A549 (cell line): Measurements from ENCODE around the gene MBD1. TPM values are rescaled to one million over a fixed set of nuclear protein-coding genes. Genes with fewer than 3 reads are reported as not detected.

Source experiments
- ATAC-seq, 2 experiments: fragments of 200-7000 bp in 1 of 2; fragments of >200 bp in 1 of 2; cut with Nextera tagmentation in 1 of 2; cut with Tn5 transposase in 1 of 2; 3 replicates each; pipeline versions ENCODE4 v1.8.0 to v1.9.1; 2018 to 2020; ENCODE audit warnings: mild to moderate bottlenecking in 1 of 2, moderate library complexity in 1 of 2
- CTCF ChIA-PET: fragments of 300-600 bp; sonication (Branson Sonifier 250); formaldehyde crosslinking; extraction: SDS; loops from one replicate; lab custom pipeline; 2021; ENCODE audit warnings: antibody characterized with exemption, inconsistent platforms; lab: Yijun Ruan, JAX
- POLR2A ChIA-PET: fragments of 350-600 bp; formaldehyde crosslinking; extraction: SDS; loops from one replicate; lab custom pipeline; 2021; ENCODE audit warnings: antibody characterized with exemption, inconsistent platforms; lab: Yijun Ruan, JAX
- DNase-seq, 2 experiments: peaks; one replicate each; pipeline versions ENCODE4 v3.0.0 to v3.0.0-alpha.2; 2011 to 2016; ENCODE audit warnings: low read depth in 1 of 2, low spot score in 1 of 2
- FAIRE-seq: peaks from 2 replicates; lab custom pipeline; 2011; peaks lifted over from hg19 to GRCh38; lab: Jason Lieb, UNC
- H3K27ac ChIP-seq, 2 experiments: fragments of >200 bp; sonication (Bioruptor Twin); formaldehyde crosslinking; 3 replicates each; pipeline ENCODE4 v1.5.1; 2016 to 2017
- H3K4me1 ChIP-seq: fragments of >200 bp; sonication (Bioruptor Twin); formaldehyde crosslinking; 3 replicates; pipeline ENCODE4 v1.6.1; 2016
- H3K4me2 ChIP-seq: fragments of >200 bp; sonication (Bioruptor Twin); formaldehyde crosslinking; 3 replicates; pipeline ENCODE4 v1.6.1; 2016
- H3K4me3 ChIP-seq: fragments of >200 bp; sonication (Bioruptor Twin); formaldehyde crosslinking; 3 replicates; pipeline ENCODE4 v1.5.1; 2016
- H3K9me3 ChIP-seq: fragments of >200 bp; sonication (Bioruptor Twin); formaldehyde crosslinking; 3 replicates; pipeline ENCODE4 v1.6.1; 2016
- ATOH8 ChIP-seq: fragments of 250-450 bp; sonication (Bioruptor Pico); IDR thresholded peaks from 2 replicates; pipeline ENCODE4 v1.5.0; 2020; ENCODE audit warnings: low read depth, mild to moderate bottlenecking, moderate library complexity
- BHLHE40 ChIP-seq: IDR thresholded peaks from 2 replicates; pipeline ENCODE4 v1.6.1; 2012; ENCODE audit warnings: low read depth, low read length, inconsistent platforms
- CBX2 ChIP-seq: fragments of 200-600 bp; sonication (generic); IDR thresholded peaks from 2 replicates; pipeline ENCODE4 v1.6.1; 2016; ENCODE audit warnings: low read depth, mild to moderate bottlenecking, borderline replicate concordance
- CBX8 ChIP-seq: fragments of 200-600 bp; sonication (generic); IDR thresholded peaks from 2 replicates; pipeline ENCODE4 v1.6.1; 2016
- CHD4 ChIP-seq: fragments of 200-600 bp; sonication (generic); IDR thresholded peaks from 2 replicates; pipeline ENCODE4 v1.6.1; 2016; ENCODE audit warnings: antibody characterized with exemption, mild to moderate bottlenecking, borderline replicate concordance
- CTCF ChIP-seq: fragments of >200 bp; sonication (Bioruptor Twin); formaldehyde crosslinking; IDR thresholded peaks from 3 replicates; pipeline ENCODE4 v1.5.1; 2016
- EP300 ChIP-seq, 2 experiments: fragments of >200 bp; sonication (Bioruptor Twin); formaldehyde crosslinking; IDR thresholded peaks; 2 replicates in 1 of 2; 3 replicates in 1 of 2; pipeline ENCODE4 v1.6.1; 2016 to 2017
- ESRRA ChIP-seq: fragments of 150-350 bp; IDR thresholded peaks from 2 replicates; pipeline ENCODE4 v1.6.1; 2014; ENCODE audit warnings: mild to moderate bottlenecking, low read length, borderline replicate concordance
- HES2 ChIP-seq: fragments of >200 bp; sonication (Bioruptor Twin); formaldehyde crosslinking; IDR thresholded peaks from 2 replicates; pipeline ENCODE4 v1.6.1; 2016
- HMGXB4 ChIP-seq: fragments of 250-450 bp; sonication (Bioruptor Pico); IDR thresholded peaks from 2 replicates; pipeline ENCODE4 v1.5.0; 2021; ENCODE audit warnings: mild to moderate bottlenecking, moderate library complexity, borderline replicate concordance
- HOXA7 ChIP-seq: fragments of 250-450 bp; sonication (Bioruptor Pico); IDR thresholded peaks from 2 replicates; pipeline ENCODE4 v1.5.0; 2020; ENCODE audit warnings: mild to moderate bottlenecking, moderate library complexity
- HOXB5 ChIP-seq: fragments of 250-450 bp; sonication (Bioruptor Pico); IDR thresholded peaks from 2 replicates; pipeline ENCODE4 v1.5.0; 2020; ENCODE audit warnings: mild to moderate bottlenecking, moderate library complexity
- JUNB ChIP-seq: fragments of >200 bp; sonication (Bioruptor Twin); formaldehyde crosslinking; IDR thresholded peaks from 2 replicates; pipeline ENCODE4 v1.6.1; 2016
- MYC ChIP-seq: IDR thresholded peaks from 2 replicates; pipeline ENCODE4 v1.6.1; 2012; ENCODE audit warnings: mild to moderate bottlenecking, inconsistent platforms, low read length, improper control_type of control experiment, borderline replicate concordance
- RAD21 ChIP-seq, 2 experiments: fragments of >200 bp in 1 of 2; sonication (Bioruptor Twin) in 1 of 2; formaldehyde crosslinking in 1 of 2; IDR thresholded peaks in 1 of 2; conservative IDR thresholded peaks in 1 of 2; 2 replicates in 1 of 2; 3 replicates in 1 of 2; pipeline ENCODE4 v1.6.1; 2012 to 2018; ENCODE audit warnings: inconsistent platforms in 1 of 2
- REST ChIP-seq: fragments of 200-600 bp; sonication (generic); IDR thresholded peaks from 2 replicates; pipeline ENCODE4 v1.6.1; 2016; ENCODE audit warnings: antibody characterized with exemption, mild to moderate bottlenecking, moderate library complexity
- RFX5 ChIP-seq: fragments of 450-650 bp; IDR thresholded peaks from 2 replicates; pipeline ENCODE4 v1.7.1; 2014; ENCODE audit warnings: antibody characterized with exemption, mild to moderate bottlenecking, moderate library complexity
- RNF2 ChIP-seq: fragments of 200-600 bp; sonication (generic); IDR thresholded peaks from 2 replicates; pipeline ENCODE4 v1.6.1; 2016; ENCODE audit warnings: low read depth, mild to moderate bottlenecking, antibody characterized with exemption, moderate library complexity, borderline replicate concordance
- TFCP2L1 ChIP-seq: fragments of 250-450 bp; sonication (Bioruptor Pico); IDR thresholded peaks from 2 replicates; pipeline ENCODE4 v1.5.0; 2021; ENCODE audit warnings: mild to moderate bottlenecking
- ZFP36 ChIP-seq: fragments of 450-650 bp; IDR thresholded peaks from 2 replicates; pipeline ENCODE4 v1.6.1; 2014; ENCODE audit warnings: borderline replicate concordance; ENCODE audit not compliant: partially characterized antibody
- WGBS: methylation state at CpG from one replicate; pipeline ENCODE4 v1.1.6; 2017; ENCODE audit errors: missing lambda C conversion rate; 5-methylcytosine and 5-hydroxymethylcytosine counted together
- polyA plus RNA-seq, 4 experiments: library from polyadenylated mRNA; depleted of rRNA in 3 of 4; stranded (reverse); fragments of >200 nt; fragmentation: RNase III in 1 of 4; extraction: RNeasy Plus Mini Kit Qiagen cat#74134 plus additional on column Dnase treatment in 1 of 4; gene quantifications; 2 replicates in 3 of 4; 3 replicates in 1 of 4; pipeline ENCODE4 v1.2.3, GENCODE V29; 2011 to 2017

MBD1 gene
- polyA plus RNA-seq, 2 of the 4 experiments (the other 2 are of a cell fraction) = 27.9 to 28.6 TPM

- POLR2A ChIA-PET = no interaction called here
- TF ChIP-seq HOXA7 (no peak), ATOH8 (CRISPR knock-in tag) (no peak), ZFP36 (no peak), CBX8 (no peak), CBX2 (no peak), TFCP2L1 (CRISPR knock-in tag) (no peak), MYC (no peak)
- TF ChIP-seq, all 56 proteins: peak for 0
- CTCF ChIA-PET = no interaction called here
- ATAC-seq = no peak
- DNase-seq = no peak
- H3K4me1 ChIP-seq = peaks cover 9% of the 10 kb centered on the region; the same call in 2 of the 3 replicates
- H3K27ac ChIP-seq = no peak overlapping the region
- H3K4me3 ChIP-seq = no peak overlapping the region
- WGBS = 53% methylated on average over 2 of the region's 2 CpGs
- no peak overlapping the region for H3K4me2 ChIP-seq
- H3K9me3 ChIP-seq = no peaks in the 10 kb centered on the region
- FAIRE-seq = no peak
Measured at GRCh38 chr18:50313031-50313607, 31.8 kb upstream of the MBD1 start.

GRCh38 chr18:50312296-50313030, 31.1 kb upstream of the MBD1 start:
- POLR2A ChIA-PET = interaction anchor here (0.6 kb wide), 1 partner anchor 13 kb away, joined by 3 read pairs; no protein-coding TSS in a partner anchor
- H3K27ac ChIP-seq = no peak overlapping the region
- ATAC-seq (no peak), DNase-seq (no peak)
- TF ChIP-seq RAD21 (conservative IDR thresholded peaks at IDR 0.05 in 1 of 2, IDR thresholded peaks at IDR 0.05 in 1 of 2) (no peak), CBX2 (no peak), JUNB (no peak), RFX5 (no peak), HMGXB4 (CRISPR knock-in tag) (no peak), HES2 (no peak), BHLHE40 (no peak), ESRRA (no peak), RNF2 (no peak), EP300 (IDR thresholded peaks at IDR 0.05) (no peak), ATOH8 (CRISPR knock-in tag) (no peak), CTCF (no peak), CHD4 (no peak), HOXB5 (CRISPR knock-in tag) (no peak), REST (no peak)
- TF ChIP-seq, all 56 proteins: peak for 0
- no peak for FAIRE-seq
- CTCF ChIA-PET = no interaction called here
- WGBS = 67% methylated on average over 7 of the region's 7 CpGs
- Histone ChIP-seq H3K4me1 (peaks cover 9% of the 10 kb centered on the region; the same call in 2 of the 3 replicates), H3K4me2 (no peak overlapping the region), H3K4me3 (no peak overlapping the region), H3K9me3 (no peaks in the 10 kb centered on the region)
